ENCODE data around the gene FAM161A.

The FAM161A gene

DNA sequence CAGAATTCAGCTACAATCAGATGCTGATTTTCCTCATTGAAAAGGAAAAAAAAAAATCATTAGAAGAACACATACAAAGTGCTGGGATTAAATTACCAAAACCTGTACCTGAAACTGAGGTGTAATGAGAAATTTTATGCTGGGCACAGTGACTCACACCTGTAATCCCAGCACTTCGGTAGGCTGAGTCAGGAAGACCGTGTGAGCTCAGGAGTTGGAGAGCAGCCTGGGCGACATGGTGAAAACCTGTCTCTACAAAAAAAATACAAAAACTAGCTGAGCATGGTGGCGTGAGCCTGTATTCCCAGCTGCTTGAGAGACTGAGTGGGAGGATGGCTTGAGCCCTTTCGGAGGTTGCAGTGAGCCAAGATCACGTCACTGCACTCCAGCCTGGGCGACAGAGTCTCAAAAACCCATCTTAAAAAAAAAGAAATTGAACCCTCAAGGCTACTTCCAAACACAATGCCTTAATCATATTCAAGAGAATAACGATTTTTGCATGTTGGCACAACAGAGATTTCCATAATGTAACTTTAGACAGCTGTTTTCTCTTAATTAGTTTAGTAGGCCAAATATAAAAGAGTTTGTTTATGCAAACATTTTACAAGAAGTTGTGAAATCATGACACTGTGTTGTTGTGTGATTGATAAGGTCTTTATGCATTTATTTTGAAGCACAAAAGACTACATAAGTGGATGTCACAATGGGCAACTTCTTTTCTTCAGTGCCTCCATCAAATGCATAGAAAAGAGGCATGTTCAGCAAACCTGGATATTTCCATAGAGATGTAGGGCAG lies 63.9 kb downstream of the FAM161A start:
- H3K27me3 ChIP-seq (ENCODE audit: insufficient read depth, poor library complexity, severe bottlenecking), result no peaks in the 10 kb centered on the region
- no peak overlapping the region for H3K27ac ChIP-seq (replicated peaks)
- H3K4me3 ChIP-seq (replicated peaks; ENCODE audit: insufficient read depth, low read length), result no peak overlapping the region
- DNase-seq (ENCODE audit: low read depth in 1 of 2, low spot score in 1 of 2), result no peak
- TF ChIP-seq SPI1 (IDR thresholded peaks at IDR 0.05; ENCODE audit: borderline replicate concordance, low read depth) (no peak), POLR2AphosphoS5 (IDR thresholded peaks at IDR 0.05; ENCODE audit: low read depth) (no peak), GABPA (IDR thresholded peaks at IDR 0.05; ENCODE audit: low read depth) (no peak)
- TF ChIP-seq, protein P1, sequence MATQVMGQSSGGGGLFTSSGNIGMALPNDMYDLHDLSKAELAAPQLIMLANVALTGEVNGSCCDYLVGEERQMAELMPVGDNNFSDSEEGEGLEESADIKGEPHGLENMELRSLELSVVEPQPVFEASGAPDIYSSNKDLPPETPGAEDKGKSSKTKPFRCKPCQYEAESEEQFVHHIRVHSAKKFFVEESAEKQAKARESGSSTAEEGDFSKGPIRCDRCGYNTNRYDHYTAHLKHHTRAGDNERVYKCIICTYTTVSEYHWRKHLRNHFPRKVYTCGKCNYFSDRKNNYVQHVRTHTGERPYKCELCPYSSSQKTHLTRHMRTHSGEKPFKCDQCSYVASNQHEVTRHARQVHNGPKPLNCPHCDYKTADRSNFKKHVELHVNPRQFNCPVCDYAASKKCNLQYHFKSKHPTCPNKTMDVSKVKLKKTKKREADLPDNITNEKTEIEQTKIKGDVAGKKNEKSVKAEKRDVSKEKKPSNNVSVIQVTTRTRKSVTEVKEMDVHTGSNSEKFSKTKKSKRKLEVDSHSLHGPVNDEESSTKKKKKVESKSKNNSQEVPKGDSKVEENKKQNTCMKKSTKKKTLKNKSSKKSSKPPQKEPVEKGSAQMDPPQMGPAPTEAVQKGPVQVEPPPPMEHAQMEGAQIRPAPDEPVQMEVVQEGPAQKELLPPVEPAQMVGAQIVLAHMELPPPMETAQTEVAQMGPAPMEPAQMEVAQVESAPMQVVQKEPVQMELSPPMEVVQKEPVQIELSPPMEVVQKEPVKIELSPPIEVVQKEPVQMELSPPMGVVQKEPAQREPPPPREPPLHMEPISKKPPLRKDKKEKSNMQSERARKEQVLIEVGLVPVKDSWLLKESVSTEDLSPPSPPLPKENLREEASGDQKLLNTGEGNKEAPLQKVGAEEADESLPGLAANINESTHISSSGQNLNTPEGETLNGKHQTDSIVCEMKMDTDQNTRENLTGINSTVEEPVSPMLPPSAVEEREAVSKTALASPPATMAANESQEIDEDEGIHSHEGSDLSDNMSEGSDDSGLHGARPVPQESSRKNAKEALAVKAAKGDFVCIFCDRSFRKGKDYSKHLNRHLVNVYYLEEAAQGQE (IDR thresholded peaks at IDR 0.05; ENCODE audit: insufficient replicate concordance, low read depth), result no peak
- TF ChIP-seq, protein P2, sequence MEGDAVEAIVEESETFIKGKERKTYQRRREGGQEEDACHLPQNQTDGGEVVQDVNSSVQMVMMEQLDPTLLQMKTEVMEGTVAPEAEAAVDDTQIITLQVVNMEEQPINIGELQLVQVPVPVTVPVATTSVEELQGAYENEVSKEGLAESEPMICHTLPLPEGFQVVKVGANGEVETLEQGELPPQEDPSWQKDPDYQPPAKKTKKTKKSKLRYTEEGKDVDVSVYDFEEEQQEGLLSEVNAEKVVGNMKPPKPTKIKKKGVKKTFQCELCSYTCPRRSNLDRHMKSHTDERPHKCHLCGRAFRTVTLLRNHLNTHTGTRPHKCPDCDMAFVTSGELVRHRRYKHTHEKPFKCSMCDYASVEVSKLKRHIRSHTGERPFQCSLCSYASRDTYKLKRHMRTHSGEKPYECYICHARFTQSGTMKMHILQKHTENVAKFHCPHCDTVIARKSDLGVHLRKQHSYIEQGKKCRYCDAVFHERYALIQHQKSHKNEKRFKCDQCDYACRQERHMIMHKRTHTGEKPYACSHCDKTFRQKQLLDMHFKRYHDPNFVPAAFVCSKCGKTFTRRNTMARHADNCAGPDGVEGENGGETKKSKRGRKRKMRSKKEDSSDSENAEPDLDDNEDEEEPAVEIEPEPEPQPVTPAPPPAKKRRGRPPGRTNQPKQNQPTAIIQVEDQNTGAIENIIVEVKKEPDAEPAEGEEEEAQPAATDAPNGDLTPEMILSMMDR (IDR thresholded peaks at IDR 0.05; ENCODE audit: insufficient read depth, low read length), result no peak

DNA sequence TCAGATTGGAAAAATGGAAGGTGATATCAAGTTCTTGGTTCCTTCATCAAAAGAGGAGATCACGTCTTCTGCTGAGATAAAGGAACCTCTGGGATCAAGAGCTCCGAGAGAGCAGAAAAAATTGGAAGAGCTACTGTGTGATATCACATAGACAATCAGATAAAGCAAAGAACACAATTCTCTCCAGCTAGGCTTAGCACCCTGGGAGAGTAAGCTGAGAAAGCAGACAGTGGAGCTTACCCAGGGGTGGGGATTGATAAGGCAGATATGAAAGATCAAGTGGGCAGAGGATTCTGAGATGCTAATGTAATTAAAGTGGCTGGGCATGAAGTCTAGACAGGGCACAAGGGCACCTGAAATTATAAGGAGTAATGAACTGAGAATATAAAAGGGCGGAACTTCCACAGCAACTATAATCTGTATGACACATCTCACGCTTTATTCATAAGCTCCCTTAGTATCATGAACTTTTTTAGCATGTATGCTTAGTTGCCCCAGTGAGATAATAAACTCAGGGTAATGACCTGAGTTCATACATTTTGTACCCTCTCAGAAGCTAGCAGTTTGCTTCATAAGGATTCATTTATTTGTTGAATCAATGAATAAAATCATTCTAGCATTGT lies 65.8 kb downstream of the FAM161A start:
- Histone ChIP-seq H3K27me3 (ENCODE audit: insufficient read depth, poor library complexity, severe bottlenecking) (no peaks in the 10 kb centered on the region), H3K4me3 (replicated peaks; ENCODE audit: insufficient read depth, low read length) (no peak overlapping the region), H3K27ac (replicated peaks) (no peak overlapping the region)
- no peak for DNase-seq (ENCODE audit: low read depth in 1 of 2, low spot score in 1 of 2)
- TF ChIP-seq GABPA (IDR thresholded peaks at IDR 0.05; ENCODE audit: low read depth), result no peak
- TF ChIP-seq SPI1 (IDR thresholded peaks at IDR 0.05; ENCODE audit: borderline replicate concordance, low read depth), result no peak
- TF ChIP-seq POLR2AphosphoS5 (IDR thresholded peaks at IDR 0.05; ENCODE audit: low read depth), result no peak
- TF ChIP-seq, protein P1 (IDR thresholded peaks at IDR 0.05; ENCODE audit: insufficient replicate concordance, low read depth), result no peak
- TF ChIP-seq, protein P2 (IDR thresholded peaks at IDR 0.05; ENCODE audit: insufficient read depth, low read length), result no peak

DNA sequence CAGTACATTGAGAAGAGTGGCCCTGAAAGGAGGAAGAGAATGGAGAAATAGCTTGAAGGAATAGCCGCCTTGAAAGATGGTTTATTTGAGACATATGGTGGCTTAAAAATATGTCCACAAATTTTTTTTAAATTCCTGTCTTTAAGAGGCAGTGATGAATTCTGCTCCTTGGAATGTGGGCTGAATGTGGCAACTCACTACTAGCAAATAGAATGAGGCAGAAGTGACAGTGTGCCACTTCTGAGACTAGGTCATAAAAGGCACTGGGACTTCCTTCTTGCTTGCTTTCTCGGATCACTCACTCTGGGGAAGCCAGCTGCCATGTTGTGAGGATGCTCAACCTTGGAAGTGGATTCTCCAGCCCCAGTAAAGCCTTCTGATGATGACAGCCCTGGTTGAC lies 67.0 kb downstream of the FAM161A start:
- DNase-seq (ENCODE audit: low read depth in 1 of 2, low spot score in 1 of 2), result no peak
- TF ChIP-seq, protein P1 (IDR thresholded peaks at IDR 0.05; ENCODE audit: insufficient replicate concordance, low read depth), result no peak
- H3K4me3 ChIP-seq (replicated peaks; ENCODE audit: insufficient read depth, low read length), result no peak overlapping the region
- H3K27me3 ChIP-seq (ENCODE audit: insufficient read depth, poor library complexity, severe bottlenecking), result no peaks in the 10 kb centered on the region
- no peak overlapping the region for H3K27ac ChIP-seq (replicated peaks)
